Stomach (tissue), 9 donors: ENCODE results near the gene RNASEH1. TPM values are rescaled to one million over a fixed set of nuclear protein-coding genes. Genes with fewer than 3 reads are reported as not detected.
"Not testable (repeated sequence)": the region's sequence is repeated elsewhere in the genome, so short reads cannot be mapped to it uniquely, and the experiment has no call there.

ENCODE experiments used
- DNase-seq, 2 donors: peaks; one replicate each; pipeline versions ENCODE4 v3.0.0 to v3.0.0-alpha.2; 2013 to 2019
- H3K27ac ChIP-seq, 5 donors: fragments of 200-600 bp in 4 of 5; sonication (generic) in 4 of 5; one replicate each; pipeline ENCODE4 v1.5.1; 2013 to 2019; ENCODE audit warnings: mild to moderate bottlenecking in 1 of 5, moderate library complexity in 1 of 5
- H3K27me3 ChIP-seq, 3 donors: fragments of 200-600 bp; sonication (generic); one replicate each; pipeline ENCODE4 v1.5.1; 2017 to 2019; ENCODE audit warnings: mixed run types in 1 of 3
- H3K36me3 ChIP-seq, 4 donors: fragments of 200-600 bp; sonication (generic); 1 replicate in 3 of 4; 2 replicates in 1 of 4; pipeline ENCODE4 v1.5.1; 2016 to 2019
- H3K4me1 ChIP-seq, 4 donors: fragments of 200-600 bp; sonication (generic); one replicate each; pipeline ENCODE4 v1.5.1; 2016 to 2019
- H3K4me3 ChIP-seq, 4 donors: fragments of 200-600 bp; sonication (generic) in 3 of 4; one replicate each; pipeline ENCODE4 v1.5.1; 2016 to 2019; ENCODE audit warnings: mild to moderate bottlenecking in 1 of 4
- H3K9me3 ChIP-seq, 4 donors: fragments of 200-600 bp; sonication (generic); one replicate each; pipeline ENCODE4 v1.5.1; 2016 to 2019
- CTCF ChIP-seq, 7 experiments: fragments of 450-650 bp in 4 of 7; fragments of 200-600 bp in 3 of 7; sonication (generic) in 3 of 7; IDR thresholded peaks; one replicate each; pipeline ENCODE4 v1.5.1; 2016 to 2019; ENCODE audit warnings: antibody characterized with exemption in 7 of 7, control low read depth in 2 of 7, mild to moderate bottlenecking in 1 of 7
- EP300 ChIP-seq: sonication (generic); formaldehyde crosslinking; IDR thresholded peaks from one replicate; pipeline ENCODE4 v1.6.1; 2017; ENCODE audit warnings: antibody characterized with exemption
- POLR2A ChIP-seq, 4 donors: fragments of 450-650 bp; IDR thresholded peaks; one replicate each; pipeline ENCODE4 v1.6.1; 2016; ENCODE audit warnings: antibody characterized with exemption in 4 of 4, control low read depth in 2 of 4, mild to moderate bottlenecking in 1 of 4, moderate library complexity in 1 of 4
- POLR2AphosphoS5 ChIP-seq, 3 donors: sonication (generic); formaldehyde crosslinking; IDR thresholded peaks; one replicate each; pipeline ENCODE4 v1.6.1; 2016; ENCODE audit warnings: antibody characterized with exemption in 3 of 3
- WGBS, 5 donors: extraction: QIAGEN DNeasy Blood & Tissue Kit in 3 of 5; methylation state at CpG; one replicate each; pipeline versions ENCODE4 v1.1.5 to v1.1.7; 2013 to 2018; 5-methylcytosine and 5-hydroxymethylcytosine counted together
- intact Hi-C: fragments of 100-400 bp; cut with DNase I; formaldehyde crosslinking; loops from one replicate; pipeline ENCODE4 v1.15.1; 2023; ENCODE audit warnings: low total_unique reads
- polyA plus RNA-seq, 3 donors: library from polyadenylated mRNA; stranded (reverse); fragments of 200-250 nt; gene quantifications; one replicate each; pipeline ENCODE4 v1.2.3, GENCODE V29; 2013
- total RNA-seq, 5 donors: library from RNA; depleted of rRNA; stranded (reverse); fragments of >200 nt; gene quantifications; one replicate each; pipeline versions ENCODE4 v1.1.0 to v1.2.3, GENCODE V29; 2014 to 2016
- donor health status: healthy with polysubstance abuse.
- donor health status: Bipolar disorder and iron deficiency.
- donor health status: healthy.

The RNASEH1 gene
- total and polyA plus RNA-seq, 8 donors = 1.7 to 32.1 (median 10.8) TPM

- Histone ChIP-seq H3K4me1 (peaks cover 28 to 54% (median 44%) of the 10 kb centered on the region in 4 donors), H3K27me3 (no peaks in the 10 kb centered on the region), H3K9me3 (peaks cover 0 to 5% (median 0%) of the 10 kb centered on the region in 4 donors), H3K4me3 (peak overlapping the region; percentile 80 to 97 (median 92)), H3K36me3 (peaks cover 8 to 18% (median 14%) of the 10 kb centered on the region in 4 donors), H3K27ac (peak overlapping the region; percentile 95 to 100 (median 100))
- intact Hi-C loops = no loop called here
- no peak for DNase-seq
- 20 to 24% (median 23%) methylated on average over 3 of the region's 3 CpGs for WGBS, 5 donors
- TF ChIP-seq POLR2A (IDR thresholded peaks at IDR 0.05) (no peak), EP300 (no peak), POLR2AphosphoS5 (IDR thresholded peaks at IDR 0.05) (no peak)
Observed at GRCh38 chr2:3517948-3518495, 40.1 kb downstream of the RNASEH1 start.

- no peak for TF ChIP-seq POLR2A (IDR thresholded peaks at IDR 0.05)
- TF ChIP-seq POLR2AphosphoS5 (IDR thresholded peaks at IDR 0.05) = no peak
- no peak for TF ChIP-seq CTCF (IDR thresholded peaks at IDR 0.05)
- no peak for TF ChIP-seq EP300
Observed at GRCh38 chr2:3516831-3517230, 41.3 kb downstream of the RNASEH1 start.

GRCh38 chr2:3515438-3515837 lies 42.7 kb downstream of the RNASEH1 start:
- H3K4me3 ChIP-seq, H3K27me3 ChIP-seq, H3K27ac ChIP-seq, intact Hi-C loops, H3K9me3 ChIP-seq, DNase-seq: not testable (repeated sequence)
- H3K36me3 ChIP-seq = peaks cover 31 to 43% (median 40%) of the 10 kb centered on the region in 4 donors
- peaks cover 13 to 28% (median 24%) of the 10 kb centered on the region in 4 donors for H3K4me1 ChIP-seq
- WGBS, 5 donors = 65 to 98% (median 89%) methylated on average over 4 to 5 of the region's 5 CpGs

More at GRCh38 chr2:3516831-3517230, 41.3 kb downstream of the RNASEH1 start:
- H3K4me1 ChIP-seq = peaks cover 20 to 42% (median 36%) of the 10 kb centered on the region in 4 donors
- no peak overlapping the region for H3K4me3 ChIP-seq
- H3K9me3 ChIP-seq = peaks cover 0 to 5% (median 0%) of the 10 kb centered on the region in 4 donors
- intact Hi-C loops = no loop called here
- no peak overlapping the region for H3K27ac ChIP-seq
- peaks cover 20 to 29% (median 26%) of the 10 kb centered on the region in 4 donors for H3K36me3 ChIP-seq
- H3K27me3 ChIP-seq = no peaks in the 10 kb centered on the region
- 91 to 98% (median 96%) methylated on average over 3 of the region's 3 CpGs for WGBS, 5 donors
- no peak for DNase-seq

- 91 to 94% (median 94%) methylated on average over 3 of the region's 3 CpGs for WGBS, 5 donors
- DNase-seq = no peak
- H3K27ac ChIP-seq = no peak overlapping the region
- TF ChIP-seq POLR2A (IDR thresholded peaks at IDR 0.05) = no peak
- TF ChIP-seq EP300 = no peak
- TF ChIP-seq CTCF (IDR thresholded peaks at IDR 0.05) = no peak
- no peak for TF ChIP-seq POLR2AphosphoS5 (IDR thresholded peaks at IDR 0.05)
- peaks cover 0 to 5% (median 0%) of the 10 kb centered on the region in 4 donors for H3K9me3 ChIP-seq
- H3K27me3 ChIP-seq = no peaks in the 10 kb centered on the region
- intact Hi-C loops = no loop called here
- peaks cover 5 to 16% (median 13%) of the 10 kb centered on the region in 4 donors for H3K4me1 ChIP-seq
- H3K4me3 ChIP-seq = no peak overlapping the region
- H3K36me3 ChIP-seq = peaks cover 31 to 63% (median 60%) of the 10 kb centered on the region in 4 donors
Observed at GRCh38 chr2:3513026-3513810, 44.9 kb downstream of the RNASEH1 start.

GRCh38 chr2:3512086-3512485 lies 46.0 kb downstream of the RNASEH1 start:
- Histone ChIP-seq H3K4me3 (no peak overlapping the region), H3K9me3 (peaks cover 0 to 5% (median 0%) of the 10 kb centered on the region in 4 donors), H3K4me1 (peaks cover 0 to 7% (median 5%) of the 10 kb centered on the region in 4 donors), H3K27ac (no peak overlapping the region), H3K36me3 (peaks cover 28 to 68% (median 63%) of the 10 kb centered on the region in 4 donors), H3K27me3 (no peaks in the 10 kb centered on the region)
- TF ChIP-seq POLR2A (IDR thresholded peaks at IDR 0.05) = no peak
- no peak for TF ChIP-seq CTCF (IDR thresholded peaks at IDR 0.05)
- TF ChIP-seq EP300 = no peak
- WGBS, 5 donors = 62 to 79% (median 77%) methylated on average over 2 of the region's 2 CpGs
- intact Hi-C loops = no loop called here
- no peak for DNase-seq
